Testis (tissue), 3 donors: Measurements from ENCODE around the gene CD44. TPM values are rescaled to one million over a fixed set of nuclear protein-coding genes. Genes with fewer than 3 reads are reported as not detected.

Experiments
- DNase-seq: peaks from one replicate; pipeline ENCODE4 v3.0.0-alpha.2; 2019
- H3K27ac ChIP-seq, 2 donors: fragments of 200-600 bp; sonication (generic); one replicate each; pipeline ENCODE4 v1.5.1; 2019
- H3K27me3 ChIP-seq: fragments of 200-600 bp; sonication (generic); one replicate; pipeline ENCODE4 v1.5.1; 2019
- H3K36me3 ChIP-seq: fragments of 200-600 bp; sonication (generic); one replicate; pipeline ENCODE4 v1.5.1; 2017; ENCODE audit warnings: low read depth; ENCODE audit errors: missing control alignments
- H3K4me1 ChIP-seq: fragments of 200-600 bp; sonication (generic); one replicate; pipeline ENCODE4 v1.5.1; 2019
- H3K4me3 ChIP-seq, 2 donors: fragments of 200-600 bp; sonication (generic); one replicate each; pipeline ENCODE4 v1.5.1; 2017 to 2019
- H3K9me3 ChIP-seq: fragments of 200-600 bp; sonication (generic); one replicate; pipeline ENCODE4 v1.5.1; 2017
- CTCF ChIP-seq, 3 experiments: fragments of 450-650 bp in 2 of 3; fragments of 200-600 bp in 1 of 3; sonication (generic) in 1 of 3; IDR thresholded peaks; one replicate each; pipeline ENCODE4 v1.5.1; 2016 to 2019; ENCODE audit warnings: antibody characterized with exemption in 3 of 3, mild to moderate bottlenecking in 2 of 3, moderate library complexity in 1 of 3
- POLR2A ChIP-seq: fragments of 450-650 bp; IDR thresholded peaks from one replicate; pipeline ENCODE4 v1.6.1; 2017; ENCODE audit warnings: antibody characterized with exemption, mild to moderate bottlenecking, moderate library complexity
- WGBS, 2 donors: methylation state at CpG; one replicate each; pipeline ENCODE4 v1.1.5; 2018; 5-methylcytosine and 5-hydroxymethylcytosine counted together
- intact Hi-C: fragments of 100-400 bp; cut with DNase I; formaldehyde crosslinking; loops from one replicate; pipeline ENCODE4 v1.15.1; 2023; ENCODE audit warnings: low total_unique reads
- polyA plus RNA-seq: library from polyadenylated mRNA; stranded (reverse); fragments of 350-450 nt; fragmentation: Illumina TruSeq; extraction: RNeasy Lipid Tissue Mini Kit (QIAGEN cat#74804); gene quantifications from one replicate; pipeline ENCODE4 v1.2.3, GENCODE V29; 2014; ENCODE audit warnings: low read depth, low replicate concordance; ENCODE audit not compliant: insufficient read depth
- total RNA-seq, 2 donors: library from RNA; depleted of rRNA; stranded (reverse); fragments of >200 nt; gene quantifications; one replicate each; pipeline ENCODE4 v1.2.3, GENCODE V29; 2016

Gene CD44
- total and polyA plus RNA-seq, 3 donors from 2014 or later = 4.0 to 44.5 (median 13.4) TPM

- no peak for TF ChIP-seq POLR2A
- no peak for TF ChIP-seq CTCF (IDR thresholded peaks at IDR 0.05)
- intact Hi-C loops = no loop called here
- Histone ChIP-seq H3K4me1 (no peaks in the 10 kb centered on the region), H3K4me3 (no peak overlapping the region), H3K36me3 (no peaks in the 10 kb centered on the region), H3K27me3 (no peaks in the 10 kb centered on the region), H3K9me3 (no peaks in the 10 kb centered on the region), H3K27ac (no peak overlapping the region)
- 90 to 92% methylated on average over 3 of the region's 3 CpGs for WGBS, 2 donors
- DNase-seq = no peak
Measured at GRCh38 chr11:35242412-35243242, 103.7 kb downstream of the CD44 start.

- H3K27me3 ChIP-seq = no peaks in the 10 kb centered on the region
- no peaks in the 10 kb centered on the region for H3K9me3 ChIP-seq
- H3K4me1 ChIP-seq = no peaks in the 10 kb centered on the region
- no peak overlapping the region for H3K4me3 ChIP-seq
- no peaks in the 10 kb centered on the region for H3K36me3 ChIP-seq
- WGBS, 2 donors = 90 to 98% methylated on average over 2 of the region's 2 CpGs
- intact Hi-C loops = no loop called here
- TF ChIP-seq POLR2A (no peak), CTCF (IDR thresholded peaks at IDR 0.05) (no peak)
- no peak overlapping the region for H3K27ac ChIP-seq
- no peak for DNase-seq
Measured at GRCh38 chr11:35243774-35244173, 104.8 kb downstream of the CD44 start.

- no peaks in the 10 kb centered on the region for H3K9me3 ChIP-seq
- no peak overlapping the region for H3K27ac ChIP-seq
- TF ChIP-seq POLR2A (no peak), CTCF (IDR thresholded peaks at IDR 0.05) (no peak)
- no peaks in the 10 kb centered on the region for H3K4me1 ChIP-seq
- H3K4me3 ChIP-seq = no peak overlapping the region
- no peaks in the 10 kb centered on the region for H3K27me3 ChIP-seq
- WGBS, 2 donors = 80 to 86% methylated on average over 4 of the region's 4 CpGs
- H3K36me3 ChIP-seq = no peaks in the 10 kb centered on the region
- DNase-seq = no peak
- intact Hi-C loops = no loop called here
Measured at GRCh38 chr11:35245056-35245455, 106.1 kb downstream of the CD44 start.

- Histone ChIP-seq H3K9me3 (no peaks in the 10 kb centered on the region), H3K27ac (no peak overlapping the region), H3K4me1 (no peaks in the 10 kb centered on the region), H3K36me3 (no peaks in the 10 kb centered on the region), H3K27me3 (no peaks in the 10 kb centered on the region), H3K4me3 (no peak overlapping the region)
- 89 to 91% methylated on average over 1 of the region's 1 CpG for WGBS, 2 donors
- intact Hi-C loops = no loop called here
- DNase-seq = no peak
- TF ChIP-seq POLR2A = no peak
- TF ChIP-seq CTCF (IDR thresholded peaks at IDR 0.05) = no peak
Measured at GRCh38 chr11:35245786-35246185, 106.8 kb downstream of the CD44 start.

GRCh38 chr11:35246745-35247144 lies 107.8 kb downstream of the CD44 start:
- Histone ChIP-seq H3K4me1 (no peaks in the 10 kb centered on the region), H3K4me3 (no peak overlapping the region), H3K9me3 (no peaks in the 10 kb centered on the region), H3K27ac (no peak overlapping the region), H3K36me3 (no peaks in the 10 kb centered on the region), H3K27me3 (no peaks in the 10 kb centered on the region)
- TF ChIP-seq CTCF (IDR thresholded peaks at IDR 0.05) (no peak), POLR2A (no peak)
- WGBS, 2 donors = 51 to 57% methylated on average over 2 of the region's 2 CpGs
- DNase-seq = no peak
- intact Hi-C loops = no loop called here
